DMS79 treated with DMSO at 0.1 percent for 48 hours (cell line): ENCODE results near the gene EDC3.
"Not testable (repeated sequence)": the region's sequence is repeated elsewhere in the genome, so short reads cannot be mapped to it uniquely, and the experiment has no call there.

Source experiments
- DNase-seq: peaks from one replicate; lab custom pipeline; 2025; lab: John Stamatoyannopoulos, UW

EDC3 gene

DNA sequence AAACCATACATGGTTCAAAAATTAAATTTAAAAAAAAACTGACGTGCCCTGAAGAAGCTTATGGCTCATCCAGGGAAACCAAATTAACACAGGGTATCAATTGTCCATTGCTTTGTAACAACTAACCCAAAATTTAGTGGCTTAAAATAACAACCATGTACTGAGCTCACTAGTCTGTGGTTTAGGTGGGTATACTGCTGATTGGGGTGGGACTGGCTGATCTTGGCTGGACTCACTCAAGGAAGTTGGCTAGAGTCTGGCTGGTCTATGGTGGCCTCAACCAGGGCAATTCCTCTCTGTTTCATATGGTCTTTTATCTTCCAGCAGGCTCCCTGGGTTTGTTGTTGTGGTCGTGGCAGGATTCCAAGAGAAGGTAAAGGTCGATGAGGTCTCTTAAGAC lies 14.1 kb upstream of the EDC3 start:
- no peak for DNase-seq

DNA sequence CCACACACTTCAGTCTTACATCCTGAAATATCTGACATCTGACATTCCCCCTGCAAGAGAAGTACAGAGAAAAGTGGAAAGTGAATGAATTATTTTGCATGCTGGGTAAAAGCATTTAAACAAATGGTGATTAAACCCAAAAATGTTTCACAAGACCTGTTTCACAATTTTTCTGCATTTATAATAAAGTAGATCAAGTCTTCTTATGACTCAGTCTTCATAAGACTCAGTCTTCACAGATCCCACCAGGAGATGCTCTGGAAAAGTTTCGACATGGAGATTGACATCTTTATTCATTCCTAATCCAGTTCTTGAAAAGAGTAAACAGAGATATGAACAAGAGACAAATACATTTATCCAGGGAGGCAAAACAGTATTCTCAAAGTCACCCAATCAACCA lies 13.2 kb upstream of the EDC3 start:
- DNase-seq: no peak

DNA sequence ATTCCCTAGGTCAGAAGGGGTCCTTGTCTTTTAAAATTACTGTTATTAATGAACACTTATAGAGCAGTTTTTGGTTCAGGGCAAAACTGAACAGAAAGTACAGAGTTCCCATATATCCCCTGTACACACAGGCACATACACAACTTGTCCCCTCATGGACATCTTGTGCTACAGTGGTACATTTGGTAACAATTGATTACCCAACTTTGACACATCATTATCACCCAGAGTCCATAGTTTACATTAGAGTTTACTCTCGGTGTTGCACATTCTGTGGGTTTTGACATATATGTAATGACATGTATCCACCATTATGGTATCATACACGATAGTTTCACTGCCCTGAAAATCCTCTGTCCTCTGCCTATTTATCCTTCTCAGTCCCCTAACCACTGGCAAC lies 984 bp upstream of the EDC3 start:
- no peak for DNase-seq

DNA sequence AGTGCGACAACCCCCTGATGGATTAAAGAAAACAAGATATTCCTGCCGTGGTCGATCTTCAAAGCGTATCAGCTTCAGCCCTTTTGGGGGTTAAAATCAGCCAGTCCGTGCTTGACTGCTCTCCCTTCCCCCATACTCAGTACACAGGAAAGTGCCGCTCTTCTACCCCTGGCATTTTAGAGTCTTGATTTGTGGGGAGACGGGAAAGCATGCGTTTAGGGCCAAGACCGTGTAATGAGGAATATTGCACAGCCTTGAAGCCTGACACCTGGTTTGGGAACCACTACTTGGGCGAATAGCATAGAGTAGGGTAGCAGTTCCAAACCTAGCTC lies 540 bp upstream of the EDC3 start:
- DNase-seq: no peak

DNA sequence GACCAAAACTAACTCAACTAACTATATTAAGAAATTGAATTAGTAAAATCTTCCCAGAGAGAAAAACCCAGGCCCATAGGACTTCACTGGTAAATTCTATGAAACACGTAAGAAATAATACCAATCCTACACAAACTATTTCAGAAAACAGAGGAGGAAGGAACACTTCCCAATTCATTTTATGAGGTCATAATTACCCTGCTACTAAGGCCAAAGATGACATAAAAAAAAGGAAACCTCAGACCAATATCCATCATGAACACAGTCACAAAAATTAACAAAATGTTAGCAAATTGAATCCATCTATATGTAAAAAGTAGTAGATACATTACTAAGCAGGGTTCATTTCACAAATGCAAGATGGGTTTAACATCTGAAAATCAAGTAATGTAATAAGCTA lies 3.5 kb downstream of the EDC3 start:
- DNase-seq: no peak

DNA sequence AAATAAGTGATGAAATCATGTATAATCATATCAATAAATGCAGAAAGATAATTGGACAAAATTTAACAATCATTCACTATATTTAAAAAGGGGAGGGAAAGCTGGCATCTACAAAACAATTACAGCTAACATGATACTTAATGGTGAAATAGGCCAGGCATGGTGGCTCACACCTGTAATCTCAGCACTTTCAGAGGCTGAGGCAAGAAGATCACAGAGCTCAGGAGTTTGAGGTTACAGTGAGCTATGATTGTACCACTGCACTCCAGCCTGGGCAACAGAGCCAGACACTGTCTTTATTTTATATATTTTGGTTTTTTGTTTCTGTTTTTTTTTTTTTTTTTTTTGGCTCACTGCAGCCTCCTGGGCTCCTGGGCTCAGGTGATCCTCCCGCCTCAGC lies 12.1 kb downstream of the EDC3 start:
- DNase-seq: no peak

DNA sequence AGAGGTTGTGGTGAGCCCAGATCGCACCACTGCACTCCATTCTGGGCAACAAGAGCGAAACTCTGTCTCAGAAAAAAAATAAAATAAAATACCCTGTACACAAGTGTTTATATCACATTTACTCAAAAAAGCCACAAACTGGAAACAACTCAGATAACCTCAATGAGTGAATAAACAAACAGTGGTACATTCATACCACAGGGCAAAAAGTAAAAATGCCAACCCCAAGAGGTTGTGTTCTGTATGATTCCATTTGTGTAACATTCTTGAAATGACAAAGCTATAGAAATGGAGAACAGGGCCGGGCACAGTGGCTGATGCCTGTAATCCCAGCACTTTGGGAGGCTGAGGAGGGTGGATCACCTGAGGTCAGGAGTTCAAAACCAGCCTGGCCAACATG lies 12.9 kb downstream of the EDC3 start:
- DNase-seq: no peak

DNA sequence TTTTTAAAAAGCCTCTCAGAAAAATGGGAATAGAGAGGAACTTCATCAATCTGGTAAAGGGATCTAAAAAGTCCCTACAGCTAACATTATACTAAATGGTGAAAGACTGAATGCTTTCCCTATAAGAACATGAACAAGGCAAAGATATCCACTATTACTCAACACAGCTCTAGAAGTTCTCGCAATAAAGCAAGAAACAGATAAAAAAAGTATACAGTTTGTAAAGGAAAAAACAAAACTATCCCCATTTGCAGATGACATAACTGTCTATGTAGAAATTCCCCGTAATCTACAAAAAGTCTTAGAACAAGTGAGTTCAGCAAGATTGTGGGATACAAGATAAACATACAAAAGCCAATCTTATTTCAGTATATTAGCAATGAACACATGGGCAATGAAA lies 15.4 kb downstream of the EDC3 start:
- no peak for DNase-seq

DNA sequence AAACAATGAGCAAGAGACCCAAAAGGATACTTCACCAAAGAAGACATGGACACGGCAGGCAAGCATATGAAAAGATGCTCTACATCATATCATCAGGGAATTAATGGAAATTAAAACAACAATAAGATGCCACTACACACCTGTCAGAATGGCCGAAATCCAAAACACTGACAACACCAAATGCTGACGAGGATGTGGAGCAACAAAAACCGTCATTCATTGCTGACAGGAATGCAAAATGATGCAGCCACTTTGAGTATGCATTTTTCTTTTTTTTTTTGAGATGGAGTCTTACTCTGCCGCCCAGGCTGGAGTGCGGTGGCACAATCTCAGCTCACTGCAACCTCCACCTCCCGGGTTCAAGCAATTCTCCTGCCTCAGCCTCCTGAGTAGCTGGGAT lies 19.0 kb downstream of the EDC3 start:
- DNase-seq: no peak

DNA sequence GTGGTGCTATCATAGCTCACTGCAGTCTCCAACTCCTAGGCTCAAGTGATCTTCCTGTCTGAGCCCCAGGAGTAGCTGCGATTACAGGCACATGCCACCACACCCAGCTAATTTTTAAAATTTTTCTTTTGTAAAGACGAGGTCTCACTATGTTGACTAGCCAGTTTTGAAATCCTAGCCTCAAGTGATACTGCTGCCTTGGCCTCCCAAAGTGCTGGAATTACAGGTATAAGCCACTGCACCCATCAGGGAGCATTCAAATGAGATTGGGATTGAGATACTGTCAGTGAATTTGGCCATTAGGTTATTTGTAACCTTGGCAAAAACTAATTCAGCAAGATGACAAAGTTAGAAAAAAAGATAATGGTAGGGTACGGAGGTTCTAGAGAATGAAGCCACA lies 21.7 kb downstream of the EDC3 start:
- no peak for DNase-seq

DNA sequence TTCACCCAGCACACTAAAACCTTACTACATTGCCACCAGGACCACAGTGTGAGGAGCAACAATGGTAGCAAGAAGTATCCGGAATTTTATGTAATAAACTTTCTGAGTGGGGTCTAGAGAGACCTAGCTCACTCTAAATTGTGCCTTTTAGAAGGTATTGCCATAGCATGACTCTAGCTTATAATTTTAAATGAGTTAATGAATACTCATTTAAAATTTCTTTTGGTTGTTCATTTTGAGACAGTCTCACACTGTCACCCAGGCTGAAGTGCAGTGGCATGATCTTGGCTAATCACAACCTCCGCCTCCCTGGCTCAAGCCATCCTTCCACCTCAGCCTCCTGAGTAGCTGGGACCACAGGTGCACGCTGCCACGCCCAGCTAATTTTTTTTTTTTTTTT lies 26.2 kb downstream of the EDC3 start:
- no peak for DNase-seq

DNA sequence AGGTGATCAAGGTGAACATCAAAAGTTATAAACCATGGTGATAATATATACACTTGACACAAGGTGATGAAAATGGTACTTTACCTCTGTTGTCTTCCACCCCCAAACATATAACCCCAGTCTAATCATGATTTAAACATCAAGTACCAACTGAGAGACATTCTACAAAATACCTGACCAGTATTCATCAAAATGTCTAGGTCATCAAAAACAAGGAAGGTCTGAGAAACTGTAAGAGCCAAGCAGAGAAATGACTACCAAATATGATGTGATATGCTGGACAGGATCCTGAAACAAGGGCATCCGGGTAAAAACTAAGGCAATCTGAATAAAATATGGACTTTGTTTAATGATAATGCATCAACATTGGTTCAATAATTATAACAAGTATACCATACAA lies 27.8 kb downstream of the EDC3 start:
- DNase-seq: no peak

DNA sequence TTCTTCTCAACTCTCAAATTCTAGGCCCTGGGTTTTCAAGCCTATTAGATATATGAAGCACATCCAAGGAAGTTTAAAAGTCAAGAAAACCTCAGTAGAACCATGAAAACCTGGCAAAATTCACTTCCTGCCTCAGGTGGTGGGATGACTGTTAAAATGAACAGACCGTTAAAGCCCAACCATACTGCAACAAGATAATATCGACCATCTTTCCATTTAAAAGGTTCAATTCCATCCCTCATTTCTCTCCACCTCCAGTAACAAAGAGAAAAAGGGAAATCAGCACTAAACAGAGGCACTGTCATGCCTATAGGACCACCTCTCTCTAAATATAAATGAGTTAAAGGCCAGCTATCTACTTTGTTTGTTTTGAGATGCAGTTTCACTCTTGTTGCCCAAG lies 31.2 kb downstream of the EDC3 start:
- no peak for DNase-seq

DNA sequence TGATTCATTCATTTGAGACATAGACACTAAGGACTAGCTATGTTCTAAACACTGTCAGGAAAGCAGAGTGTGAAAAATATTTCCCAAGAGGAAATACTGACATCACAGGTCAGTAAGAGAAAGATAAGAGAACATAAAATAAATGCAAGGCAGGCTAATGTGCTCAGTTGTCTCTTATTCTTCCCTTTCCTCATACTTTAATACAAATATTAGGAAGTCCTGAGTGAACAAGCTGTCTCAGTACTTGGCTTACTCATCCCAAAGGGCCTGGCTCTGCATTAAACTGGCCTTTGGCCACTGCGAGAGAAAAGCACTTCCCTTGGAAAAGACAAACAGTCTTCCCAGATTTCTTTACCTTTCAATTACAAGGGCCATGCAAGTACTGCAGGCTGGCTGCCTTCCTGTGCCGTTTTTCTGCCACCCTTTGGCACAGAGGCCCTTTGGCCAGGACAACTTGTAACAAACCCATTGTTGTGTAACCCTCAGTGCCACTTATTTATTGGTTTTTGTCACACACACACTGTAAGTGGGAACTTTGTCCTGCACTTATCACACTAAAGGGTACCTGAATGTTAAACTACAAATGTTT lies 31.7 kb downstream of the EDC3 start:
- DNase-seq: no peak

DNA sequence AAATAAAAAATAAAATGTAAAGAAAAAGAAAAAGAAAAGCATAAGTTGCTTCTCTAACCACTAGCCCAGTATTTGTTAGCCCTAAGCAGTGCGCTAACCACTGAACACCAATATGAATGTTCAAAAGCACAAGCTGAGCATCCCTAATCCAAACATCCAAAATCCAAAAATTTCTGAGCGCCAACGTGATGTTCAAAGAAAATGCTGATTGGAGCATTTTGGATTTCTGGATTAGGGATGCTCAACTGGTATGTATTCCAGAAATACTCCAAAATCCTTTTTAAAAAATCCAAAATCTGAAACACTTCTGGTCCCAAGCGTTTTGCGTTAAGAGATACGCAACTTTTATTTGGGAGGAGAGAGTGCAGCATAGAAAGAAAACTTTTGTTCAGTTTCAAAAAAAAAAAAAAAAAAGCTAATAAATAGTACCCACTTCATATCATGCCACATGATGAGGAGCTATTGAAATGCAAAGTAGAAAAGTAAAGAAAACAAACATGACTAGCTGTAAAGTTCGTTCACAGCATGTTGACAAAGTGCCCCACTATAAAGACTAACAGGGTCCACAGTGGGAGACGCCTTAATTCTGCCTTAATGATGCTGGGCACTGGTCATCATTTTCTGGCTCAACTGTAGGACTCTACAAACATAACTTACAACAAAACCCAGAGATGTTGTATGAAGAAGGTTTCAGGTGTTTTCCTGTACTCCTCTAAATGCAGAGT lies 32.4 kb downstream of the EDC3 start:
- no peak for DNase-seq

DNA sequence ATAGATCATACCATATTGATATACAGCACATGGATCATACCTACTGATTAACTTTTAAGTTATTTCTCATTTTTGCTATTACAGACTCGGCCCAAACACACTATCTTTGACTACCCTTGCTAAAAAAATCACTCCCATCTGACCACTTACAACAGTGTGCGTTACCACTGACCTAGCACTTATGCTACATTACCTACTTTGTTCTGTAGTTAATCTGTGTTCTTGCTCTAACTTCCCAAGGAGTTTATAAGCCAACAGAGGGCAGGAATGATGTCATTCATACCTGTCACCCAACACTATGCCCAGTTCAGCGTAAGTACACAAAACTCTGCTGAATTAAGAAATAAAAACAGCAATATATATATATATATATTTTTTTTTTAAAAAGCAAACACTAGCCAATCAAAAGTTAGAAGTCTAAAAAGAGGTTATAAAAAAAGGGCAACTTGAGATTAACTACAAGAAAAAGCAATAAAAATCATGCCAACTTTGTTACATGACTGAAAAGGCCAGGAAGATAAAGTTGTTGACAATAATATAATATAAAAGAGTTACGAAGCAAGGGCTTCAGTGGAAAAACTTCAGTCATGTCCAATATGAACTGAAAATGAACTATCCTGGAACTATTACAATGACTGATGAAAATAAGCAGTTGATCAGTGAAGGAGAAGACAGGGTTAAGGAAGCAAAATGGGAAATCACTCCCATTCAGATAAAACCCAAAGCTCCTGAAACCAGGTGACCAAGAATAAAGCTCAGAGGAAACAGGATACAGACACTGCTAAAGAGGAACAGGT lies 33.6 kb downstream of the EDC3 start:
- DNase-seq: no peak

DNA sequence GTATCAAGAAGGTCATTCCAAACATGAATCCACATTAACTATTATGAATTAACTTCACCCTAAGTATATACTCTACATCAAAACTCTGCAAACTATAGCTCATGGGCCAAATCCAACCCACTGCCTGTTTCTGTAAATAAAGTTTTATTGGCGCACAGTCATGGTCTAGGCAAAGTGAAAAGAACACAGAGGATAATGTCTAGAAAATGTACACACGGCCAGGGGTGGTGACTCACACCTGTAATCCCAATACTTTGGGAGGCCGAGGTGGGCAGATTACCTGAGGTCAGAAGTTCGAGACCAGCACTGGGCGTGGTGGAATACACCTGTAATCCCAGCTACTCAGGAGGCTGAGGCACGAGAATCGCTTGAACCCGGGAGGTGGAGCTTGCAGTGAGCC lies 34.5 kb downstream of the EDC3 start:
- not testable (repeated sequence) for DNase-seq

DNA sequence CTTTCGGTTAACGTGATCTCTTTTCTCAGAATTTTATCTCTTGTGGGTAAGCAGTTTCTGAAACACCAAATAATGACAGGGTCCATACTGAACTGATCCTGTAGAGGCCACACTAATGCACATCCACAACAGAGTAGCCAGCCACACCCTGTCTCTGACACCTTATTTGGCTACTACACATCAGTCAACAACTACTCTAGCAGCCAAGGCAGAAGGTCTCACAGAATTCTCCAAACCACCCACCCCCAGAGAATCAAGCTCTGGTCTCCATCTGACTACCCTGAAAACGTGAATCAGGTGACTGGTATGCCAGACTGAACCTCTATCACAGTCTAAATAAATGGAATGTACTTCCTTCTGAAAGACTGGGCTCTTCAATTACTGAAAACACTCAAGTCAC lies 38.0 kb downstream of the EDC3 start:
- DNase-seq: no peak

DNA sequence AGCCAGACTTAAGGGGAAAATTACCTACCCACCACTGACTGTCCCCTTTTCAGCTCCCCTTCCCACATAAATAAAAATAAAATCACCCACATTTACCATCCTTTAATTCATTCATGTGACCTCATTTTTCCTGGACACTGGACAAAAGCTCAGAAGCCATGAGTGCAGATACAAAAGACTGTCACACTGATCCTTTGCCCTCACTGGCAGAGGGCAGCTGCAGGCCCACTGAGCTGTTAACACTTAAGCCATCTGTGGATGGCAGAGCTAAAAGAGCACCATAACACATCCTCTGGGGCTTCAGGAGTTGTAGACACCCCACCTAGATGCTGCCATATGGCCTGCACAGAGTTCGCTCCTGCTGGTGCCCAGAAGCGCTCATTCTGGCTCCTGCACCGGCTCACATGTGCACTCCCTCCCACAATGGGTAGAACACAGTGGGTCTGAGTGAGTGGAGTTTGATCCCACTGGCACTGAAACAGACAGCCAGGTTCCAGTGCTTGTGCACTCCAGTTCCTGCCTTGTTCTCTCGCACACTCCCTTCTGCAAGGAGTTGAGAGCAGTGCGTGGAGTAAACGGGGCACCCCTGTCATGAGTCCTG lies 38.8 kb downstream of the EDC3 start:
- DNase-seq: no peak

DNA sequence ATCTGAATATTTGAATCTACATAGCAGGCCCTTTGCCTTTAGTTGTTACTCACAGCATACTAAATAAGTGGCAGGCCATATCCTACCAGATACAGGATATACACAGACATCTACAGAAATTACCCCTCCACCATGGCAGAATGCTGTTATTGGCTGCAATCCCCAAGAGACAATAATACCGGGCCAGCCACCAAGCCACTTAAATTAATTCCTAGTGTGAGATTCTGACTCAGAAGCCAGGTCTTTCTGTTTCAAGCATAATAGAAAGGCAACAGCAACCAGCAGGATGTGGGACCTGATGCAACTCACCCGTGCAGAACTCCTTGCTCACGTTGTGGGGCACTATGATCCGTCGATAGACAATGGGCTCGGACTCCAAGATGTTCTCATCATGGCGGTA lies 40.4 kb downstream of the EDC3 start:
- DNase-seq: peak; percentile 9

DNA sequence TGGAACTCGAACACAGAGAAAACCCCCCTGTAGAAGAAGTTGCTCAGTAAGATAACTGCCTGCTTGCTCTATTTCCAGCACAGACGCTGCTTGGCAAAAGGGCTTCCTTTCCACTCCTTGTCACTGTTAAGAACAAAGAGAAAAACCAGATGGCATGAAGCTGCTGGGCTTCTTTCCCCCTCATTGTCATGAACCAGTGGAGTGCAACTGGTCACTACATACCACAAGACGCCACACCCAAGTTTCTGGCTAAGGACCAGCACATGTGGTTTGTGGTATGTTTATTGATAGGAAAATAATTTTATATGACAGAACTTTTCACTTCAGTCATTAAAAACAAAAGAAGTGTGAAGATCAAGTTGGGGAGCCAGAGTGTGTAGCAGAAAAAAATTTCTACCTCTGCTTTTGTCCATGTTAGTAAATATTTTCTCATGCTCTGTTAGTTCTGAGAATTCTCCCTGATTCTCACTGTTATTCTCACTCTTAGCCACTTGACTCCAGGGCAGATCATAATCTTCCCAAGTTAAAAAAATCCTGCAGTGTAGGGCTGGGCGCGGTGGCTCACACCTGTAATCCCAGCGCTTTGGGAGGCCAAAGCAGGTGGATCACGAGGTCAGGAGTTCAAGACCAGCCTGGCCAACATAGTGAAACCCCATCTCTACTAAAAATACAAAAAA lies 42.3 kb downstream of the EDC3 start:
- peak; percentile 29 for DNase-seq

DNA sequence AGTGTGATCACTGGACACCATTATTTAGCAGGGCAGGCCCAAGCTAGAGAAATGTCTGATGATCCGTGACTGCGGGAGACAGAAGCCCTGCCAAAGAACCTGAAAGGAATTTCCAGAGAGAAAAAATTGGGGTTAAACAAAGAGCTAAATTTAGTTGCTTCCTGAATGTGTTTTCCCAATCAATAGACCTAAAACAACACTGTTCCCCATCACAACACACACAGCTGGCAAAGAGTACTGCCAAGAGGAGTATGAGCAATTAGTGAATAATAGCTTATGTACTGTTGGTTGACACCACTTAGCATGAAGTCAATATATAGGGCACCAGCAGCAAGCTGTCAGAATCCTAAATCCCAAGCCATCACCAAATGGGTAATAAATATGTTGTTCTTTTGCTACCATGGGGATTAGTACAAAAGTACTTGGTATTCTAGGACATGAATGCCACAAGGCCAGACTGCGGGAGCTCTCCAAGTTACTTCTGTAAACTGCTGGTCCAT lies 44.5 kb downstream of the EDC3 start:
- DNase-seq: peak; percentile 37
